Activated T-helper 2 cell treated with anti-CD3 and anti-CD28 coated beads, Interferon-gamma antibody, Interleukin-2, Interleukin-4, amounts not matched to agents 10 μg/mL and 5 μg/mL and 100 μg/mL, durations not matched to agents 14 hours and 24 hours and 36 hours (primary cell): ENCODE measurements around the gene PDE4D. TPM values are rescaled to one million over a fixed set of nuclear protein-coding genes. Genes with fewer than 3 reads are reported as not detected.

ENCODE experiments used
- DNase-seq: peaks from one replicate; pipeline ENCODE4 v3.0.0; 2021; ENCODE audit warnings: low spot score
- H3K27ac Mint-ChIP-seq: one replicate; pipeline ENCODE4 v1.8.0; 2021; ENCODE audit warnings: mixed read lengths
- H3K27me3 Mint-ChIP-seq: one replicate; pipeline ENCODE4 v1.8.0; 2021; ENCODE audit warnings: low read depth, mixed read lengths
- H3K36me3 Mint-ChIP-seq: one replicate; pipeline ENCODE4 v1.8.0; 2021; ENCODE audit warnings: low read depth, mixed read lengths
- H3K4me1 Mint-ChIP-seq: one replicate; pipeline ENCODE4 v1.8.0; 2021; ENCODE audit warnings: low read depth, mixed read lengths
- H3K4me3 Mint-ChIP-seq: one replicate; pipeline ENCODE4 v1.8.0; 2021; ENCODE audit warnings: low read depth, mild to moderate bottlenecking, moderate library complexity, mixed read lengths
- H3K9me3 Mint-ChIP-seq: one replicate; pipeline ENCODE4 v1.8.0; 2021; ENCODE audit warnings: mixed read lengths
- intact Hi-C: fragments of 100-400 bp; cut with micrococcal nuclease; formaldehyde crosslinking; loops from one replicate; pipeline ENCODE4 v1.15.1; 2023
- total RNA-seq: library from RNA; stranded (reverse); gene quantifications from 2 replicates; pipeline ENCODE4 v1.2.3, GENCODE V29; 2022

The PDE4D gene
- total RNA-seq, 1 donor from 2014 or later = 102 TPM

- intact Hi-C loops = no loop called here
- Mint-ChIP-seq H3K36me3 (no peaks in the 10 kb centered on the region), H3K9me3 (no peaks in the 10 kb centered on the region), H3K27ac (no peak overlapping the region), H3K4me3 (no peak overlapping the region), H3K27me3 (peaks cover 4% of the 10 kb centered on the region), H3K4me1 (no peaks in the 10 kb centered on the region)
- no peak for DNase-seq
Observed at GRCh38 chr5:59738024-59738423, 155.5 kb downstream of the PDE4D start.

DNA sequence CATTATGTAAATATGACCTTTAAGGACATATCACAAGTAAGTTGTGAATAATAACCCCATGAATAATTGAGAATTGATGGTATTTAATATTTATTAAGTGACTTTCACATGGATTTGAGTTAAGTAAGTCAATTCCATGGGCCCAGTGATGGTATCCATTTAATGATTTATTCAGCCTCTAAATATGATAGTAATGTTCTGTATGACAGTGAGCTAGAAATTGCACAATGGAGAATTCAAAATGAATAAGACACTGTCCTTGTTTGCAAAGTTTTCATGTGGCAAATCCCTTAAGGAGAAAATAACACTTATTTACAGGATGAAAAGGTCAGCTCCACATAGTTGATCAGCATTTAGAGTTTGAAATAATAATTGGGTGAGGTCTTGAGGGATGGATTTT is 160.7 kb downstream of the PDE4D start:
- Mint-ChIP-seq H3K4me1 (no peaks in the 10 kb centered on the region), H3K27ac (no peak overlapping the region), H3K27me3 (peaks cover 8% of the 10 kb centered on the region), H3K36me3 (no peaks in the 10 kb centered on the region), H3K9me3 (no peaks in the 10 kb centered on the region), H3K4me3 (no peak overlapping the region)
- no peak for DNase-seq
- intact Hi-C loops = no loop called here

GRCh38 chr5:59732301-59732700 is 161.2 kb downstream of the PDE4D start:
- no peaks in the 10 kb centered on the region for H3K4me1 Mint-ChIP-seq
- no peak for DNase-seq
- no peak overlapping the region for H3K4me3 Mint-ChIP-seq
- no peaks in the 10 kb centered on the region for H3K36me3 Mint-ChIP-seq
- H3K9me3 Mint-ChIP-seq = no peaks in the 10 kb centered on the region
- no peak overlapping the region for H3K27ac Mint-ChIP-seq
- H3K27me3 Mint-ChIP-seq = peaks cover 9% of the 10 kb centered on the region
- intact Hi-C loops = no loop called here

GRCh38 chr5:59731809-59732208 is 161.7 kb downstream of the PDE4D start:
- no peaks in the 10 kb centered on the region for H3K36me3 Mint-ChIP-seq
- H3K4me1 Mint-ChIP-seq = no peaks in the 10 kb centered on the region
- DNase-seq = no peak
- intact Hi-C loops = no loop called here
- H3K27ac Mint-ChIP-seq = no peak overlapping the region
- H3K9me3 Mint-ChIP-seq = no peaks in the 10 kb centered on the region
- H3K27me3 Mint-ChIP-seq = peaks cover 9% of the 10 kb centered on the region
- no peak overlapping the region for H3K4me3 Mint-ChIP-seq

DNA sequence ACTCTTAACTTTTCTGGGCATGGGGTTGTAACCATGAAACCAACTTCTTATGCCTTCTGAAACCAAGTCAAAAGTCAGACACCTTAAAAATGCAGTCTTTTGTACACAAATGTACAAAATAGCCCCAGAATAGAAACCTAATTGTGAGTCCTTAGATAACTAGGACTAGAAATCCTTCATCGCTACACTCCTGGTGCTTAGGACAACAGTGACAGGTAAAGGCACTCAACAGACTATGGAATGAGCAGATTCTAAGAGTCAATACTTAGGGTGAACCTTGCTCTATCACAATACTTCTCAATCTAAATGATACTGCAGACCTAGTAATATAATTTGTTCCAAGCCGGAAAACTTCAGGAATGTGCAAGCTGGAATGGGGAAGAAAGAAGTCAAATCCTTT is 163.7 kb downstream of the PDE4D start:
- no peak overlapping the region for H3K27ac Mint-ChIP-seq

GRCh38 chr5:59729357-59729756 is 164.2 kb downstream of the PDE4D start:
- DNase-seq = no peak
- no peaks in the 10 kb centered on the region for H3K4me1 Mint-ChIP-seq
- H3K27ac Mint-ChIP-seq = no peak overlapping the region
- H3K9me3 Mint-ChIP-seq = no peaks in the 10 kb centered on the region
- peaks cover 9% of the 10 kb centered on the region for H3K27me3 Mint-ChIP-seq
- no peak overlapping the region for H3K4me3 Mint-ChIP-seq
- intact Hi-C loops = no loop called here
- H3K36me3 Mint-ChIP-seq = no peaks in the 10 kb centered on the region

More for the DNA sequence above, 163.7 kb downstream of the PDE4D start:
- Mint-ChIP-seq H3K4me1 (no peaks in the 10 kb centered on the region), H3K27me3 (peaks cover 9% of the 10 kb centered on the region), H3K36me3 (no peaks in the 10 kb centered on the region), H3K4me3 (no peak overlapping the region), H3K9me3 (no peaks in the 10 kb centered on the region)
- no peak for DNase-seq
- intact Hi-C loops = no loop called here

DNA sequence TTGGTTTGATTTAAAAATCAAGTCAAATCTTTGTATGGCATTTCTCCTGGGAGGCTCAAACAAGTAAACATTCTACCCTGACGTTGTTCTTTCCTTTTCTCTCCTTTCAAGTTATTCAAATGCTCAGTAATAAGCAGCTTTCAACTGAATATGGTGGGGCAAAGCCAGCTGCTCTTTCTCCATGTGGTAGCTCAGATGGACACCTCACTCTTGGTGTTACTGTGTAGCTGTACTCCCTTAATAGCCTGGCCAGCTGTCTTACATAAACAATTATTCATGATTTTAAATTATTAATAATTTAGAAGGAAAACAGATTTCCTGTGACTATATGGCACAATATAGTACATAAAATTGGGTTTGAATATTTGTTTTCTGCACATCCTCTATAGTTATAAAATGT is 165.2 kb downstream of the PDE4D start:
- no peaks in the 10 kb centered on the region for H3K36me3 Mint-ChIP-seq
- intact Hi-C loops = no loop called here
- H3K4me1 Mint-ChIP-seq = no peaks in the 10 kb centered on the region
- H3K9me3 Mint-ChIP-seq = no peaks in the 10 kb centered on the region
- no peak for DNase-seq
- no peak overlapping the region for H3K4me3 Mint-ChIP-seq
- H3K27me3 Mint-ChIP-seq = peaks cover 9% of the 10 kb centered on the region
- H3K27ac Mint-ChIP-seq = no peak overlapping the region

GRCh38 chr5:59727186-59727585 is 166.3 kb downstream of the PDE4D start:
- Mint-ChIP-seq H3K4me1 (no peaks in the 10 kb centered on the region), H3K36me3 (no peaks in the 10 kb centered on the region), H3K9me3 (no peaks in the 10 kb centered on the region), H3K27me3 (peaks cover 3% of the 10 kb centered on the region), H3K4me3 (no peak overlapping the region), H3K27ac (no peak overlapping the region)
- intact Hi-C loops = no loop called here
- no peak for DNase-seq

DNA sequence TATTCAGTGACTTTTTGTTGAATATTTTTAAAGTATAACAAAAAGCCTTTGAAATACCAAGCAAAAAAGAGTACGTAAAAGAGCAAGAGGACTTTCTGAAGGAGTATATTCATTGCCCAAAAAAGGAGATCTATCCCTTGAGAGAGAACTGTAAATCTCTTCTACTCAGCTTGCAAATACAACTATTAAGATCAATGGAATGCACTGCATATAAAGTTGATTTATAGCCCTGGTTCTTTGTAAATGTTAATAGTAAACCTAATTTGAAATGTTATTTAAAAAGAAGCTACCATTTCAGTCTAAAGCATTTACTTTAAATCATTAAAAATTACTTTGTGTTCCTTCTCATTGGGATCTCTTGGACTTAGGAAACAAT is 168.1 kb downstream of the PDE4D start:
- DNase-seq = no peak
- H3K4me3 Mint-ChIP-seq = no peak overlapping the region
- intact Hi-C loops = loop anchor here (2.0 kb wide), 1 partner anchor 75 kb away; no protein-coding TSS in a partner anchor
- no peaks in the 10 kb centered on the region for H3K36me3 Mint-ChIP-seq
- no peaks in the 10 kb centered on the region for H3K4me1 Mint-ChIP-seq
- no peaks in the 10 kb centered on the region for H3K9me3 Mint-ChIP-seq
- no peak overlapping the region for H3K27ac Mint-ChIP-seq
- H3K27me3 Mint-ChIP-seq = peaks cover 1% of the 10 kb centered on the region

DNA sequence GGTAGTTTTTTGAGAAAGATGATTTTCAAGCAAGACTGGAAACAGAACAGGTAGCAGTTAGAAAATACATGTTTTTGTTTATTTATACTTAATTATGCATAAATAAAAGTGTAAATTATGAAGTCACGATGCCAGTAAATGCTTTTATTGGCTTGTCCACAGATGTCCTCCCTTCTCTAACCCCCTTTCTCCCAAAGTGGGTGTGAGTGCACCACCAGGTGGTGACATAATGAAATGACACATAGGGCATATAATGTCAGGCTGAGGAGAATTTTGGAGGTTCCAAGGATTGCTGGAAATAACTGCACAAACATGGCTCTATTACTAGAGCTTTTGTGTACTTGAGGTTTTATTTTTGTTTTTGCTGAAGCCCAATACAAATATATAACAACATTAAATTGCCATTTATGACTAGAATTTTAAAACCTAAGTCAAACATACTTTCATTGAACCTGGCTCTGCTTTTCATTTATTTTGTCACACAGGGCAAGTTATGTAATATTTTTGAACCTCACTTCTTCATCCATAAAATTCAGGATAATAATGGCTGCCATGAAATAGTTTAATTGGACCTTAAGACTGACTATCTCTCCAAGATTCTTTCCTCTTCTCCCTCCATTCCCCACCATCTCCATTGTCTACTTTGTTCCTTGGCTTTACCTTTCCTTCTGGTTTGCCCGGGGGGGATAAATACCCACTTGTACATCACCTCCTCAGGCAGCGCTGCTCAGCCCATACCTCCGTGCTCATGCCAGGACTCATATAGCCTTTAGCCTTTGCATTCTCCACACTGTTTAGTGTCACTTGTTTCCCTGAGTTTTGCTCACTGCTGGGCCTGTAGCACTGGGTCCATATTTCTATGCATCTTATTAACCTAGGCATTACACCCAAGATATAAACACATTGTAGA is 168.8 kb downstream of the PDE4D start:
- Mint-ChIP-seq H3K27me3 (peaks cover 1% of the 10 kb centered on the region), H3K27ac (no peak overlapping the region), H3K4me3 (no peak overlapping the region), H3K4me1 (no peaks in the 10 kb centered on the region), H3K36me3 (no peaks in the 10 kb centered on the region), H3K9me3 (no peaks in the 10 kb centered on the region)
- intact Hi-C loops = loop anchor here (2.0 kb wide), 1 partner anchor 76 kb away; no protein-coding TSS in a partner anchor
- DNase-seq = no peak

GRCh38 chr5:59722874-59723273 is 170.7 kb downstream of the PDE4D start:
- H3K27ac Mint-ChIP-seq = no peak overlapping the region
- peaks cover under 1% of the 10 kb centered on the region for H3K27me3 Mint-ChIP-seq
- H3K4me3 Mint-ChIP-seq = no peak overlapping the region
- DNase-seq = no peak
- no peaks in the 10 kb centered on the region for H3K4me1 Mint-ChIP-seq
- intact Hi-C loops = no loop called here
- H3K9me3 Mint-ChIP-seq = no peaks in the 10 kb centered on the region
- H3K36me3 Mint-ChIP-seq = no peaks in the 10 kb centered on the region

GRCh38 chr5:59721741-59722140 is 171.8 kb downstream of the PDE4D start:
- H3K4me1 Mint-ChIP-seq = no peaks in the 10 kb centered on the region
- H3K27me3 Mint-ChIP-seq = no peaks in the 10 kb centered on the region
- no peaks in the 10 kb centered on the region for H3K9me3 Mint-ChIP-seq
- DNase-seq = no peak
- H3K36me3 Mint-ChIP-seq = no peaks in the 10 kb centered on the region
- intact Hi-C loops = no loop called here
- H3K27ac Mint-ChIP-seq = no peak overlapping the region
- no peak overlapping the region for H3K4me3 Mint-ChIP-seq

DNA sequence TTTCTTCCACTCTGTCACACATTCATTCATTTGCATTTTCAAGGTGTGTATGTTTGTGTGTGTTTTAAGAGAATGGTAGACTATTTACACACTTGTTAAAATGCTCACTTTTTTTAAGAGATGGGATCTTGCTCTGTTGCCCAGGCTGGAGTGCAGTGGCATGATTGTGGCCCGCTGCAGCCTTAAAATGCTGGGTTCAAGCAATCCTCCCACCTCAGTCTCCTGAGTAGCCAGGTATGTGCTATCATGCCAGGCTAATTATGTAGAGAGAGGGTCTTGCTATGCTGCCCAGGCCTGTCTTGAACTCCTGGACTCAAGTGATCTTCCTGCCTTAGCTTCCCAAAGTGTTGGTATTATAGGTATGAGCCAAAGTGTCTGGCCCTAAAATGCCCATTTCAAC is 173.5 kb downstream of the PDE4D start:
- intact Hi-C loops = no loop called here
- H3K36me3 Mint-ChIP-seq = no peaks in the 10 kb centered on the region
- no peak for DNase-seq
- no peaks in the 10 kb centered on the region for H3K27me3 Mint-ChIP-seq
- H3K9me3 Mint-ChIP-seq = no peaks in the 10 kb centered on the region
- no peak overlapping the region for H3K27ac Mint-ChIP-seq
- H3K4me1 Mint-ChIP-seq = no peaks in the 10 kb centered on the region
- H3K4me3 Mint-ChIP-seq = no peak overlapping the region
